ENCODE results near the gene TXNDC8. TPM values are rescaled to one million over a fixed set of nuclear protein-coding genes. Genes with fewer than 3 reads are reported as not detected.
A peak's percentile ranks its signal among the peaks of the same experiment; 100 is the strongest.
"Not testable (repeated sequence)": the region's sequence is repeated elsewhere in the genome, so short reads cannot be mapped to it uniquely, and the experiment has no call there.

Gene TXNDC8
- total RNA-seq, 2 donors from 2014 or later, result not detected

DNA sequence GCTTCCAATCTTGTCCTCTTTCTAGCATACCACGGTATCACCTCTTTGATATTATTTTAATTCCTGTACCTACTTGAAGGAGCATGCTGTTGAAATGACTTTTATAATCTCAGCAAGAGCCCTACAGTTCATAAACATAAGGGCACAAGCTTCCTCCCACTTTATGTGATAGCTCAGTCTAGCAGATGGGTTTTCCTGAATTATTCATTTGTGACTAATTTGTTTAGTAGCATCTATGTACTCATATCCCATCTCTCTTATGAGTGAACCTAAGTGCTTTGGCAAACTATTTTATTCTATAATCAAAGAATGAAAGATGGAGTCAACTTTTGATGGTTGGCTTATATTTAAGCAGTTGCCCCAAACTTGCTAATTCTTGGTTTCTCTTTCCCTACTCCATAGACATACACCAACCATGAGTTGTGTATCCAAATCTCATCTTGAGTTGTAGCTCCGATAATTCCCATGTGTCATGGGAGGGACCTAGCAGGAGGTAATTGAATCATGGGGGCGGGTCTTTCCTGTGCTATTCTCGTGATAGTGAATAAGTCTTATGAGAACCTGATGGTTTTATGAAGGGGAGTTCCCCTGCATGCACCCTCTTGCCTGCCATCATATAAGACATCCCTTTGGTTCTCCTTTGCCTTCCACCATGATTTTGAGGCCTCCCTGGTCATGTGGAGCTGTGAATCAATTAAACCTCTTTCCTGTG lies 17.7 kb downstream of the TXNDC8 start:
- no peak overlapping the region for H3K27ac ChIP-seq
- no peaks in the 10 kb centered on the region for H3K9me3 ChIP-seq
- TF ChIP-seq, protein P1, sequence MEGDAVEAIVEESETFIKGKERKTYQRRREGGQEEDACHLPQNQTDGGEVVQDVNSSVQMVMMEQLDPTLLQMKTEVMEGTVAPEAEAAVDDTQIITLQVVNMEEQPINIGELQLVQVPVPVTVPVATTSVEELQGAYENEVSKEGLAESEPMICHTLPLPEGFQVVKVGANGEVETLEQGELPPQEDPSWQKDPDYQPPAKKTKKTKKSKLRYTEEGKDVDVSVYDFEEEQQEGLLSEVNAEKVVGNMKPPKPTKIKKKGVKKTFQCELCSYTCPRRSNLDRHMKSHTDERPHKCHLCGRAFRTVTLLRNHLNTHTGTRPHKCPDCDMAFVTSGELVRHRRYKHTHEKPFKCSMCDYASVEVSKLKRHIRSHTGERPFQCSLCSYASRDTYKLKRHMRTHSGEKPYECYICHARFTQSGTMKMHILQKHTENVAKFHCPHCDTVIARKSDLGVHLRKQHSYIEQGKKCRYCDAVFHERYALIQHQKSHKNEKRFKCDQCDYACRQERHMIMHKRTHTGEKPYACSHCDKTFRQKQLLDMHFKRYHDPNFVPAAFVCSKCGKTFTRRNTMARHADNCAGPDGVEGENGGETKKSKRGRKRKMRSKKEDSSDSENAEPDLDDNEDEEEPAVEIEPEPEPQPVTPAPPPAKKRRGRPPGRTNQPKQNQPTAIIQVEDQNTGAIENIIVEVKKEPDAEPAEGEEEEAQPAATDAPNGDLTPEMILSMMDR (IDR thresholded peaks at IDR 0.05), result no peak
- H3K4me3 ChIP-seq, result no peak overlapping the region
- ATAC-seq (ENCODE audit: insufficient number of reproducible peaks, low FRiP score, low read depth) (no peak), DNase-seq (ENCODE audit: low spot score) (no peak)
- H3K36me3 ChIP-seq, result no peaks in the 10 kb centered on the region
- no peaks in the 10 kb centered on the region for H3K27me3 ChIP-seq (replicated peaks; ENCODE audit: insufficient read depth)
- no peaks in the 10 kb centered on the region for H3K4me1 ChIP-seq (ENCODE audit: control insufficient read depth in 1 of 2, low read depth in 2 of 2)

DNA sequence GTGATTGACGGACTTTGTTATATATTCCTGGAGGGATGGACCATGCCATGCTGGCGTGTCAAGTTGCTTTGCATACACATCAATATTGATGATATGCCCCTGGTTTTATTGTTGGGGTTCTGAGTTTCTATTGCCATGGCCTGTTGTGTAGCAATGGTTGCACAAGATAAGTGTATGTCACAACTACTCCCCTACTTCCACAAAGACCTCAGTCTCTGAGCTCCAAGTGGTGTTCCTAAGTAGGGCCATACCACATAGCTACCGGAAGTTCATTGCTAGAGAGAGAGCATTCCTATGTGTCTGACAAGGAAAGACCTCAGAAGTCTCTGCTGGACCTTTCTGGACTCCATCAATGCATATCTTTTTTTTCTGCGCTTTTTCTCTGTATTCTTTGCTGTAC lies 19.8 kb downstream of the TXNDC8 start:
- no peak for ATAC-seq (ENCODE audit: insufficient number of reproducible peaks, low FRiP score, low read depth)
- H3K36me3 ChIP-seq, result no peaks in the 10 kb centered on the region

DNA sequence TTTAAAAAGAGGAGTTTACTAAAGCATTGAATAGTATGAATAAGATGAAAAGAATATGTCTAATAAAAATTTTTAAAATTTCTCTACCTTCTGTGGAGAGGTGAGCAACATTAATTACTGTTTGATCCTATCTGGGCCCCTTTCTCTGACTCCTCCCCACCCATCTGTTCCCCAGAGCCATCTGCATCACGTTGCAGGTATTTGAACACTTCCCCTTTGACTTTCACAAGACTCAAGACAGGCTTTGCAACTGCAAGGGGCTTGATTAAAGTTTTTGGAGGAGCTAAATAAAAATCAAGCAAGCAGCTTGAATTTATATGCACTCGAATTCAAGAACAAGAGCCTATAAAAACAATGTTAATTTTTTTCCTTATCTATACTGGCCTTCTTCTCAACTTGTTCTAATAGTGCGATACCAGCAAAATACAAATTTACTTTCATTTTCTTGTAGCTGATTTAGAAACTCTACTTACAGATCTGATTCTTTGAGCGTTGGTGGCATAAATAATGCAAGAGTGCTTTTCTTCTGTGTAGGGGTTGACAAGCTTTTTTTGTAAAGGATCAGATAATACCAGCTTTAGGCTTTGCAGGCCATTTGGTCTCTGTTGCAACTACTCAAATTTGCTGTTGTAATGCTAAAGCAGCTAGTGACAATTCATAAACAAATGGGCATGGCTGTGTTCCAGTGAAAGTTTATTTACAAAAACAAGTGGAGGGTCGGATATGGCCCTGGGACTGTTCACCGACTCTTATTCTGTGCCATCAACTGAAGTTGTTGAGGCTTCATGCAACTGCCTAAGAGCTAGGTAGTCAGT lies 21.2 kb downstream of the TXNDC8 start:
- ATAC-seq (ENCODE audit: insufficient number of reproducible peaks, low FRiP score, low read depth) (no peak), DNase-seq (ENCODE audit: low spot score) (no peak)
- Histone ChIP-seq H3K27me3 (replicated peaks; ENCODE audit: insufficient read depth) (no peaks in the 10 kb centered on the region), H3K4me1 (ENCODE audit: control insufficient read depth in 1 of 2, low read depth in 2 of 2) (no peaks in the 10 kb centered on the region), H3K9me3 (no peaks in the 10 kb centered on the region), H3K27ac (no peak overlapping the region), H3K36me3 (no peaks in the 10 kb centered on the region), H3K4me3 (peak overlapping the region; percentile 49)
- TF ChIP-seq, protein P1 (IDR thresholded peaks at IDR 0.05), result no peak

More for the DNA sequence above, 19.8 kb downstream of the TXNDC8 start:
- Histone ChIP-seq H3K9me3 (no peaks in the 10 kb centered on the region), H3K27ac (no peak overlapping the region), H3K4me3 (no peak overlapping the region), H3K4me1 (ENCODE audit: control insufficient read depth in 1 of 2, low read depth in 2 of 2) (no peaks in the 10 kb centered on the region), H3K27me3 (replicated peaks; ENCODE audit: insufficient read depth) (no peaks in the 10 kb centered on the region)
- TF ChIP-seq, protein P1 (IDR thresholded peaks at IDR 0.05), result no peak
- DNase-seq (ENCODE audit: low spot score), result no peak

DNA sequence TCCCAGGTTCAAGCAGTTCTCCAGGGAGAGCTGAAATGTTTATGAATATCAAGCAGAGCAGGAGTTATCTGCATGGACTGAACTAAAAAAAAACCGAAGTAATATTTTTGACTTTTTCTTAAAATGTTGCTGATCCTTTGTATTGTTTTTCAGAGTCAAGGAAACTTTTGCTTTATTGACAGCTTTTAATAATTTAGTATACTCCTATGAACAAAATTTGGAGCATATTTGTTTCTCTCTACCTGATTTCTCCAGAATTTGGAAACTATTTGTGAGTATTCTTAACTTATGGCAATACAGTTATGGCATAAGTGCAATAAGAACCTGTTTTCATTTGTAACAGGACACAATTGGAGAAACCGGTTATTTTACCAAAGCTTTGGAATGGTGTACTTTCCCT lies 25.7 kb downstream of the TXNDC8 start:
- not testable (repeated sequence) for H3K27me3 ChIP-seq (replicated peaks; ENCODE audit: insufficient read depth); H3K36me3 ChIP-seq; ATAC-seq (ENCODE audit: insufficient number of reproducible peaks, low FRiP score, low read depth); H3K9me3 ChIP-seq; H3K27ac ChIP-seq; H3K4me3 ChIP-seq; H3K4me1 ChIP-seq (ENCODE audit: control insufficient read depth in 1 of 2, low read depth in 2 of 2); DNase-seq (ENCODE audit: low spot score)

DNA sequence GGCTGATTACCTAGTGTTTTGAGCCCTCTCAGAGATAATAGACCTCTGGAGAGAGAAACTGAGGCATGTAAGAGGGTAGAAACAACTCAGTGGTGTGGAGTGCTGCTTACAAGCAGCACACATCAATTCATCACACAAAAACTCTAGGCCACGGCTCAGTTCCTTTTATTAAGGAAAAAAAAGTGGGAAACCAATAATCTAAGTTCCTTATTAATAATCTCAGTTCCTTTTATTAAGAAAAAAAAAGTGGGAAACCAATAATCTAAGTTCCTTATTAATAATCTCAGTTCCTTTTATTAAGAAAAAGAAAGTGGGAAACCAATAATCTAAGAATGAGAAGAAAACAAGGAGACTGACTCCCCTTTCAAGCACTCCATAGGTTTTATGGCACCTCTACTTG lies 28.0 kb downstream of the TXNDC8 start:
- Histone ChIP-seq H3K27me3 (replicated peaks; ENCODE audit: insufficient read depth) (no peaks in the 10 kb centered on the region), H3K4me3 (no peak overlapping the region), H3K27ac (no peak overlapping the region), H3K36me3 (no peaks in the 10 kb centered on the region), H3K9me3 (no peaks in the 10 kb centered on the region), H3K4me1 (ENCODE audit: control insufficient read depth in 1 of 2, low read depth in 2 of 2) (no peaks in the 10 kb centered on the region)
- TF ChIP-seq, protein P1 (IDR thresholded peaks at IDR 0.05), result no peak
- ATAC-seq (ENCODE audit: insufficient number of reproducible peaks, low FRiP score, low read depth) (no peak), DNase-seq (ENCODE audit: low spot score) (no peak)

All from thoracic aorta (tissue), 2 donors.